OCI-LY7 (cell line): ENCODE measurements around the gene HIGD2B.

ENCODE experiments used
- CTCF ChIP-seq: fragments of 200-600 bp; sonication (generic); conservative IDR thresholded peaks from 2 replicates; pipeline ENCODE4 v1.5.1; 2014; ENCODE audit warnings: mild to moderate bottlenecking, antibody characterized with exemption, low read length, moderate library complexity, mixed read lengths
- EZH2phosphoT487 ChIP-seq: fragments of 200-600 bp; sonication (generic); IDR thresholded peaks from 2 replicates; pipeline ENCODE4 v1.6.1; 2018; ENCODE audit warnings: low read depth, borderline replicate concordance, mild to moderate bottlenecking, mixed run types, antibody characterized with exemption, low read length, moderate library complexity, mixed read lengths

GRCh38 chr15:72725446-72725845, 39.5 kb upstream of the HIGD2B start:
- TF ChIP-seq CTCF (no peak), EZH2phosphoT487 (no peak)
